HUES6 (cell line): Measurements from ENCODE around the gene B4GALT1.

Source experiments
- H3K27ac ChIP-seq: 2 replicates; pipeline ENCODE4 v1.7.0; 2013; ENCODE audit warnings: low read depth, mild to moderate bottlenecking, low read length, inconsistent platforms
- H3K27me3 ChIP-seq: 2 replicates; pipeline ENCODE4 v1.6.1; 2013; ENCODE audit warnings: low read length; ENCODE audit not compliant: control insufficient read depth, insufficient read depth
- H3K36me3 ChIP-seq: 2 replicates; pipeline ENCODE4 v1.6.1; 2013; ENCODE audit warnings: low read length; ENCODE audit not compliant: control insufficient read depth, insufficient read depth
- H3K4me1 ChIP-seq: 2 replicates; pipeline ENCODE4 v1.6.1; 2013; ENCODE audit warnings: low read length; ENCODE audit not compliant: control insufficient read depth, insufficient read depth
- H3K4me3 ChIP-seq: 2 replicates; pipeline ENCODE4 v1.5.1; 2013; ENCODE audit warnings: low read depth, low read length
- H3K9ac ChIP-seq: one replicate; pipeline ENCODE4 v1.6.1; 2013; ENCODE audit warnings: mild to moderate bottlenecking, low read length
- H3K9me3 ChIP-seq: 2 replicates; pipeline ENCODE4 v1.6.1; 2013; ENCODE audit warnings: low read depth, low read length; ENCODE audit not compliant: control insufficient read depth, insufficient read depth

B4GALT1 gene

DNA sequence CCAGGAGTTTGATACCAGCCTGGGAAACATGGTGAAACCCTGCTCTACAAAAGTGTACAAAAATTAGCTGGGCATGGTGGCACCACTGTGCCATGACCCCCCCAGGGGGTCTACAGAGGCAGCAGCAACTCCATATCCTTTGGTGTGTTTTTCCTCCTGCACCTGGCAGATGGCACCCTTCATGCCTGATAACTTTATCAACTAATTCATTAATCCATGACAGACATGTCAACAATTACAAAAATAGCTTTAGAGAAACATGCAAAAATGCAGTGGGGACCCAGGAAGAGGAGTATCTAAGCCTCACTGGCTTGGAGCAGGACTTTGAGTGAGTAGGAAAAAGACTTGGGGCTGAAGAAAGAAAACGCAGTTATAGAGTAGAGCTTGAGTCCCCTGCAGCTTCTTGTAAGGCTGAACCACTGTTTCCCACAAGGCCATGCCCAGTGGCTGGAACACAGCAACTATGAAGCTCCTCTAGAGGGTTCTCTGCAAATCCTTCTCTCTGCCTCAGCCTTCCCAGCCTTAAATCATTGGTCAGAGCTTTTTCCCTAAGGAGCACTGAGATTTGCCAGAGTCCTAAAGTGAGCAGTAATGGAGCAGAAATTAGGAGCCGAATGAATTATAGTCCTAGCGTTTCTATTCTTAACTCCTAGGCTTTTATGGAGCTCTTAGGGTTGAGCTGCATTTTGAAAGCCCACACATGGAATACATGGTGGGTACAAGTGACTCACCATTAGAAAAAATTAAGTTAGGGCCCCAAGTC lies 25.5 kb upstream of the B4GALT1 start:
- H3K4me3 ChIP-seq, result no peak overlapping the region
- no peaks in the 10 kb centered on the region for H3K36me3 ChIP-seq
- no peaks in the 10 kb centered on the region for H3K9me3 ChIP-seq
- H3K4me1 ChIP-seq, result no peaks in the 10 kb centered on the region
- H3K27me3 ChIP-seq, result no peaks in the 10 kb centered on the region
- no peak overlapping the region for H3K27ac ChIP-seq
- H3K9ac ChIP-seq, result no peak overlapping the region

DNA sequence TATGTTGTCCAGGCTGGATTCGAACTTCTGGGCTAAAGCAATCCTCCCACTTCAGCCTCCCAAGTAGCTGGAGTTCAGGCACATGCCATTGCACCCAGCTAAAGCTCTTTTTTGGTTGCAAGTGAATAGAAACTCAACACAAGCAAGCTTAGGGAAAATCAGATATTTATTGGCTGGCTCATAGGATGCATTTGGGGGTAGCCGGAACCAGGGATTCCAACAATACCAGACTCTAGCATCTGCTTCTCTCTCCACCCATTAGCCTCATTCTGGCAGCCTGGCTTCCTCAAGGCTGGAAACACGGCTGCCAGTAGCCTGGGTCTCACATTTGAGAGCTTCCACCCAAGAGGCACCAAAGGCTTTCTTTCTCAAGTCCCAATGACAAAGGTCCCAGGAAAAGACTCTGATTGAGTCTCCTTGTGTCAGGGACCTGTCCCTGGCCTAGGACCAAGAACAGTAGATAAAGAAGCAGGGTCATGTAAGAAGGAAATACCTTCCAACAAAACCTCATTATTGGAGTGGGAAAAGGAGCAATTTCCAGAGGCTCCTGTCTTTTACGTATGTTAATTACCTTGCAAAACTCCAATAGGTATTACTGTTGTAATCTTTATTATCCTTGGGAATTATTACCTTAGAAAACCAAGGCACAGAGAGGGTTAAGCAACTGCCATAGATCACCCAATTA lies 23.0 kb upstream of the B4GALT1 start:
- Histone ChIP-seq H3K4me3 (no peak overlapping the region), H3K36me3 (no peaks in the 10 kb centered on the region), H3K9ac (no peak overlapping the region), H3K4me1 (peaks cover 3% of the 10 kb centered on the region; the same call in 1 of the 2 replicates), H3K27me3 (no peaks in the 10 kb centered on the region), H3K9me3 (no peaks in the 10 kb centered on the region), H3K27ac (no peak overlapping the region)

DNA sequence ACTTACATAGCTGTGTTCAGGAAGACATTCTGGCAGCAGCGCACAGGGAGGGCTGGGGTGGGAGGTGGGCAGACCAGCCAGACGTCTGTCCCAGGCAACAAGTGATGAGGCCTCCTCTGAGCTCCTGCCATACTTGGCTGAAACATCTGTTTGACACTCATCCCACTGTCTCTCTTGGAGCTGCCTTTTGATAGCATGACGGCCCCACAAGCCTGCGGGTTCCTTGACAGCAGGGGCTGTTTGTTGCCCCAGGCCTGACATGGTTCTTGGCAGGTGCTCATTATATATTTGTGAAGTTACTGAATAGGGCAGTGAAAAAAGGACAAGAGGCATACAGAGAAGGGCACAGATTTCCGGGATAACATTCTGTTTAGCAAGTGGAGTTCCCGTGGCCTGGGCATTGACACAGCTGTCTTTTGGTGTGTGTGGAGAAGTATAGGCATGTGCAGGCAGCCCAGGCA lies 22.2 kb upstream of the B4GALT1 start:
- Histone ChIP-seq H3K4me1 (peaks cover 3% of the 10 kb centered on the region; the same call in 1 of the 2 replicates), H3K4me3 (no peak overlapping the region), H3K27ac (no peak overlapping the region), H3K27me3 (no peaks in the 10 kb centered on the region), H3K36me3 (no peaks in the 10 kb centered on the region), H3K9ac (no peak overlapping the region), H3K9me3 (no peaks in the 10 kb centered on the region)

DNA sequence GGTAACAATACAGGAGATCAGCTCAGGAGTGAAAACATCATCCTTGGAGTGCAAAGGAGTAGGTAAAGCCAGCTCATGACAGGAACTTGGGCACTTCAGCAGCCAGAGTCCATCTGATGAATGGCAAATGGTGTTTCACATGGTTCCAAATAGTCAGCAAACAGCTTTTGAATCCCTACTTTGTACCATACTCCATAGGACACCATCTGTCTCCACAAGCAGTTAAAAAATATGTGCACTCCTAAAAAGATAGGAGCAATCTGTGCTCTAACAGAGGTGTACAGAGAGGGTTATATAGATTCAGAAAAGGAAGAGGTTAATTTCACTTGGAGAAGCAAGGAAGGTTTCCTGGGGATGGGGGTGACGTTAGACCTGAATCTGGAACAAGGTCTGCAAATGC lies 21.6 kb upstream of the B4GALT1 start:
- peaks cover 3% of the 10 kb centered on the region; the same call in 1 of the 2 replicates for H3K4me1 ChIP-seq

DNA sequence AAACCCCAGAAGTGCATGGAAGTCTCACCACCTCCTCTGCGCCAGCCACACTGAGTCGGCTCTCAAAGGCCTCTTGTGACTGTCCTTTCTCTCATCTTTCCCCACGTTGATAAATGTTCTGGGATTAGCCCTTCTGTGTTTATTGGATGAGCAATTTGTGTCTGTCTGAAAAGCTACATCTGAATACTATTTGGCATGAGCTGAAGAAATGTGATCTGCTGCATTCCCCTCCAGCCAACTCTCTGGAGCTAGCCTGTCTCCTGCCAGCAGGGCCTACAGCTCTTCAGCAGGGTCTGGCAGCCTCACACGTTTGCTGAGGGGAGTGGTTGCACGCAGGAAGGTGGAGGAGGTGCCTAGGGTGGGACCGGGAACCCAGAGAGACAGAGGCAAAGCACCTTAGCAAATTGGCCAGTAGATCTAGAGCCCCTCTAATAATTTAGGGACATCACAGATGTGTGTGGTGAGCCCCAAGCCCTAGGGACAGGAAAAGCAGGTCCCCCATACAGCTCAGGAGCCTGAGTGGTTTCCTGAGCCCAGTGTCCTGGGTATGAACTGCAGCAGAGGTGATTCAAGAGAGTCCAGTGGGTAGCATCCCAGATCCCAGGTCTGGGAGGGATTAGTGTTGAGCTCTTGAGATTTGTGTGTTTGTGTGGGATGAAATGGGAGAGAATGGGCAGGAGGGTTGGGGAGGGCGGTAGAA lies 20.5 kb upstream of the B4GALT1 start:
- H3K27ac ChIP-seq, result no peak overlapping the region
- no peaks in the 10 kb centered on the region for H3K27me3 ChIP-seq
- no peak overlapping the region for H3K9ac ChIP-seq
- no peaks in the 10 kb centered on the region for H3K36me3 ChIP-seq
- no peaks in the 10 kb centered on the region for H3K9me3 ChIP-seq
- H3K4me1 ChIP-seq, result peaks cover 3% of the 10 kb centered on the region; the same call in 1 of the 2 replicates
- H3K4me3 ChIP-seq, result no peak overlapping the region

More for the DNA sequence above, 21.6 kb upstream of the B4GALT1 start:
- Histone ChIP-seq H3K4me3 (no peak overlapping the region), H3K27me3 (no peaks in the 10 kb centered on the region), H3K9me3 (no peaks in the 10 kb centered on the region), H3K9ac (no peak overlapping the region), H3K36me3 (no peaks in the 10 kb centered on the region), H3K27ac (no peak overlapping the region)

DNA sequence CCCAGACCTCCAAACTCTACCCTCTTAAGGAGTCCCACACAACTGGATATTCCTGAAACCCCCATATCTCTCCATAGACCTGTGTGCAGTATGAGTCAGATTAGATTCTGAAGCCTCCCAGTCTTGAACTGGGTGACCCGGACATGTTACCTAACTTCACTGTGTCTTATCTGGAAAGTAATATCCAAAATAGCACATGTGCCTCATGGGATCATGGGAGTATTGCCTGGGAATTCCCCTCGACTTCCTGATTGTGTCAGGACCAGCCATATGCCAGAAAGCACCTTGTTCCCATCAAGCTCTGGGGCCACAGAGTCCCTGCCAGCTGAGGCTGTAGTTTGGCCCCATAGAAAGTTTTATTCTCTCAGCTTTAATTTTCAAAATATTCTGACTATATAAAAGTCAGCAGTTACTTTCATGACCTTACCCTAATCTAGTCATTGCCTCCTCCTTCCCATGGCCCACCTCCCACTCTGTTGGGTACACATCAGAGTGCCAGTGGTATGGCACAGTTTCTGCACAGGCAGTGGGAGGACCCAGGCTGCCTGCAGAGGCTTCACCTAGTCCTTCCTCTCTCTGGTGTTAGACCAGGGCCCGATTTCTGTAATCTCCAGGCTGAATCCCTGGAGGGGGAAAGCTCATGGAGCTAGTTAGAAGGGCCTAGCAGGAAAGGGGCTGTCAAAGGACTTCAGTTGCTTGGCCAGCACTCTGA lies 19.5 kb upstream of the B4GALT1 start:
- H3K36me3 ChIP-seq, result no peaks in the 10 kb centered on the region
- peaks cover 3% of the 10 kb centered on the region; the same call in 1 of the 2 replicates for H3K4me1 ChIP-seq
- no peaks in the 10 kb centered on the region for H3K9me3 ChIP-seq
- H3K27ac ChIP-seq, result no peak overlapping the region
- H3K4me3 ChIP-seq, result no peak overlapping the region
- no peak overlapping the region for H3K9ac ChIP-seq
- H3K27me3 ChIP-seq, result no peaks in the 10 kb centered on the region

DNA sequence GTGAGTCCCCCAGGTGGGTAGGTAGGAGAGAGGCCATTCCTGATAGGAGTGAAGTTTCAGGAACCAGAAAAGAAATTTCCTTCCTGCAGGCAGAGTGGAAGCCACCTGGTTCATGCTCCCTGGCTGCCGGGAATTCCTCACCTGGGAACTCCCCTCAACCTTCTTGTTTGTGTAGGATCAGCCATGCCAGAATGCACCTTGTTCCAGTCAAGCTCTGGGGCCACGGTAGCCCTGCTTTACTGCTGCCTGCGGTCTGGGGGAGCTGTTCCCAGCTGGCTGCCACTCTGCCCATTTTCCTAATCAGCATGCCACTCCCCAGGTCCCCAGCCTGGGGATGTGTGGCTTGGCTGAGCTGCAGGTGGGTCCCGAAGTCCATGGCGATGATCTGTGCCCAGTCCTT lies 18.7 kb upstream of the B4GALT1 start:
- H3K36me3 ChIP-seq, result no peaks in the 10 kb centered on the region
- no peaks in the 10 kb centered on the region for H3K27me3 ChIP-seq
- H3K27ac ChIP-seq, result no peak overlapping the region
- no peaks in the 10 kb centered on the region for H3K9me3 ChIP-seq
- no peak overlapping the region for H3K9ac ChIP-seq
- H3K4me1 ChIP-seq, result peaks cover 3% of the 10 kb centered on the region; the same call in 1 of the 2 replicates
- H3K4me3 ChIP-seq, result no peak overlapping the region

DNA sequence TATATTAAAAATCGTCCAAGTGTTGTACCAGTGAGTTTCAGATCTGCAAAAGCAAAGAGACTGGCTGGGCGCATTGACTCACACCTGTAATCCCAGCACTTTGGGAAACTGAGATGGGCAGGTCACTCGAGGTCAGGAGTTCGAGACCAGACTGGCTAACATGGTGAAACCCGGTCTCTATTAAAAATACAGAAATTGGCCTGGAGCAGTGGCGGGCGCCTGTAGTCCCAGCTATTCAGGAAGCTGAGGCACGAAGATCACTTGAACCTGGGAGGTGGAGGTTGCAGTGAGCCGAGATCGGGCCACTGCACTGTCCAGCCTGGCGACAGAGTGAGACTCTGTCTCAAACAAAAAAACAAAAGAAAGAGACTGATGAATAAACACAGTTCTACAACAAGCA lies 18.3 kb upstream of the B4GALT1 start:
- Histone ChIP-seq H3K9ac (no peak overlapping the region), H3K27me3 (no peaks in the 10 kb centered on the region), H3K36me3 (no peaks in the 10 kb centered on the region), H3K4me3 (no peak overlapping the region), H3K9me3 (no peaks in the 10 kb centered on the region), H3K27ac (no peak overlapping the region), H3K4me1 (peaks cover 3% of the 10 kb centered on the region; the same call in 1 of the 2 replicates)

DNA sequence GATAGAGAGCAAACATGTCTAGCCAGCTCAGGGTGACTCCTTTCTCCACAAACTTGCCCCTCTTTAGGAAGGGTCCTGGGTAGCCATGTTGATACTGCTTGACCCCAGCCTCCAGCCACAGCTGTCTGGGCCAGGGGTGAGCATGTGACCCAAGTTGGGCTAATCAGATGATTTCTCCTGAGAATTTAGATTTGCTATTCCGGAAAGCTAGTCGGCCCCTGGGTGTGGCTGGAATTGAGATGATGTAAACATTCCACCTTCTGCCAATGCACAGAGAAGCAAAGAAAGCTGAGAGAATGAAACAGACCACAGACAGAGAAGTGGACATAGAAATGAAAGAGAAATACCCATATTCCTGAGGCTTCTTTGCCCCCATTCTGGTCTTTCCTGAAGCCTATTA lies 17.8 kb upstream of the B4GALT1 start:
- no peak overlapping the region for H3K9ac ChIP-seq
- no peak overlapping the region for H3K27ac ChIP-seq

DNA sequence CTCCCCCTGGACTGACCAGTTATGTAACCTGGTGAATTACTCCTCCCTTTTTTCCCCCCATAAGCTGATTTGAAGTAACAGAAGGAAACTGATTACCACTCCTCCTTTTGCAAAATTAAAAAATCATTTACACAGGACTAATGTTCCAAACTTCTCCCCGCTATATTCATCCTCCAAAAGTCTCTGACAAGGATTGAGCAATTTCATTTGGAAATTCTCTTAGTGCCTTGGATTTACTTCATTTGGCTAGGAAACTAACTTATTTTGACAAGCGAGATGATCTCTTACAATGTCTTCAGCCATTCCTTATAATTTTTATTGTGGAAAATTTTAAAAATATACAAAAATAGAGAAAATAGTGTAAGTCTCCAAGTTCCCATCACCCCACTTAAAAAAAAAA lies 15.4 kb upstream of the B4GALT1 start:
- H3K27me3 ChIP-seq, result no peaks in the 10 kb centered on the region
- no peak overlapping the region for H3K9ac ChIP-seq
- H3K4me3 ChIP-seq, result no peak overlapping the region
- no peaks in the 10 kb centered on the region for H3K9me3 ChIP-seq
- H3K4me1 ChIP-seq, result peaks cover 2% of the 10 kb centered on the region; the same call in 1 of the 2 replicates
- no peak overlapping the region for H3K27ac ChIP-seq
- H3K36me3 ChIP-seq, result no peaks in the 10 kb centered on the region

More for the DNA sequence above, 17.8 kb upstream of the B4GALT1 start:
- no peaks in the 10 kb centered on the region for H3K27me3 ChIP-seq
- H3K9me3 ChIP-seq, result no peaks in the 10 kb centered on the region
- peaks cover 3% of the 10 kb centered on the region; the same call in 1 of the 2 replicates for H3K4me1 ChIP-seq
- no peak overlapping the region for H3K4me3 ChIP-seq
- no peaks in the 10 kb centered on the region for H3K36me3 ChIP-seq
